Dermis blood vessel endothelial cell (primary cell): ENCODE results near the gene DCAF5. TPM values are rescaled to one million over a fixed set of nuclear protein-coding genes. Genes with fewer than 3 reads are reported as not detected.
"Not testable (repeated sequence)": the region's sequence is repeated elsewhere in the genome, so short reads cannot be mapped to it uniquely, and the experiment has no call there.

Experiments
- DNase-seq: peaks from one replicate; pipeline ENCODE4 v3.0.0; 2010
- total RNA-seq: library from RNA; depleted of rRNA; stranded (reverse); fragments of >200 nt; gene quantifications from 2 replicates; pipeline ENCODE4 v1.2.3, GENCODE V29; 2014

The DCAF5 gene
- total RNA-seq, 1 donor from 2014 or later, result 13.6 TPM

DNA sequence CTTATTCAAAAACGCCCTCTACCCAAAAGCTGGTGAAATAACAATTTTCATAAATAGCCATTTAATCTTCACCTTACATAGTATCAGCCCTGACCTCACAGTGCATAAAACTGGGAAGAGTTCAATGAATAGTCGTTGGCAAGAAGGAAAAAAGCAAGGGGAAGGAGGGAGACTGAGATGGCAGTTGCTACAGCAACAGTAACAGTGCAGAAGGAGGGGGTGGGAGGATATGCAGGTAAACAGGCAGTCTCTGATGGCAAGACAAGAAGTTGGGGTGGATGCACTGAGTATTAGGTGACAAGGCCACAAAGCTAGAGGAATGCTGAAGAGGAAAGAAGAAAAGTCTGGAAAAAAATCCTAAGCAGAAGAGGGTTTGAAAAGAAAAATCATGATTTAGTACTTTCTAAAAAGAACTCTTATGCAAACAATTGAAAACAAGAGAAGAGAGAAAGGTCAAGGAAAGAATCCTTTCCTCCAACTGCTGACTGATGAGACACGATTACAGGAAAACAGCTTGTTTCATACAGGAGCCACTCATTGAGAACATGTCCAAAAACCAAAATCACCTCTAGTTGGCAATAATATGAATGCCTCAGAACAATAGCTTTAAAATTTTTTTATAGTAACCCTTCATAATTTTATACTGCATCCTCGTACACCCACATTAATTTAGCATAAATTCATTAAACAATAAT, 56.0 kb downstream of the DCAF5 start:
- DNase-seq, result peak; percentile 17

DNA sequence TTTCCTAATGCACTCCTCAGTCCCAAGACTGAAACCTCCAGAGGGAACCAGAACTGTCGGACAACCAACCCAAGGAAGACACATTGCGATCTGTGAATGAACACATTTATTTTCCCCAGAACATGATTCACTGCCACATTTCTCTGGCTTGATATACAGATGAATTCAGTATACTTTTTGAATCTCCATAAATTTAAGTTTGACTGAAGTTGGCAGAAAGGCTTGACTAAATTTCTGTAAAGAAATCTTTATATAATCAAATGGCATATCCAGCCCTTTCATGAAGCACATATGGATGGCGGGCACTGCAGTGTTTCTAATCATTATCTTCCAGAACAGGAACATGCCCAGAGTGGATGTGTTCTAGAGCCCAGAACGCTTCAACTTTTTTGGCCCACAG, 56.7 kb downstream of the DCAF5 start:
- DNase-seq, result no peak

DNA sequence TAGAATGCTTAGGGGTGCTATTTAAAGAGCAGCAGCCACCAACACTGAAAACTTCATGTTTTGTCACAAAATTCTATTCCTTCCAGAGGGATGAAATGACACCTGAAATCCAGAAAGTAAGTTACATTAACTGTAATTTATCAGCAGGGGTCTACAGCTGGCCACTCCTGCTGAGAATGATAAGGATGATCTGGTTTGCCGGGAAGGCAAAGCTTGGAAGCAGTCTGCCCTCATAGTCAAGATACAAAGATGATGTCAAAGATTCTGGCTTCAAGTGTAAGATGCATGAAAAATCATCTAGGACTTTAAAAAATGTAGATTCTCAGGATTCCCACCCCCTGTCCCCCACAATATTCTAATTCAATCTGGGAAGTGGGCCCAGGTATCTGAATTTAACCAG, 58.4 kb downstream of the DCAF5 start:
- DNase-seq, result no peak

DNA sequence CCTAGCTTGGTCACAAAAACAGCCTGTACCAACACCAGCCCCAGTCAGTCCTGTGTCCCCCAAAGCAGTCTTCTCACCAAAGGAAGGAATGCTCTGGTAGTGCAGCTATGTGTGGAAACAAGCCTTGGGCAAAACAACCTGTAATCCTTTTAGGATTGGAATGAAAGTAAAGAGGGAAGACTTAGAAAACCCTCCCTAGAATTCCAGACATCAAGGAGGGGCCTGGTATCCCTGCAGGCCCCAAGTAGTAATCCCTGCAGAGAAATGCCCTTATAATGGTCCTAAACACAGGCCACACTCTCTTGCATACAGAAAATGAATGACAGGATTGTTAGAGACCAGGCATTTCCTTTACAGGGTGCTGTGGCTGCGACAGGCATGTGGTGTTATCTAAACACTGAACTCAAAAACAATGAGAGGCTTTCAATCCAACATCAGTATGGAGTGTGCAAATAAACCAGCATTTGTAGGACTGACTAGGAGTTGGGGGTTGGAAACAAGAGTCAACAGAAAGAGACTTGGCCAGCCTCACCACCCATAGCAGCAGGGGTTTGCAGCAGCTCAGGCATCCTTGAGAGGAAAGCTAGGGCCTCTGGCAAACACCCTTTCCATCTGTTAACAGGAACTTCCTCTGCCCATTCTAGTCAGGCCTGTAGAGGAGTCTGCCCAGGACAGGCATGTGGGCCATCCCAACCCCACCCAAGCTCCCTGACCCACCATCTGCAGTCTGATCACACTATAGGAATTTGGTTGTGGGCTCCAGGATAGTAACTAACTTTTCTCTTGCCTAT, 59.1 kb downstream of the DCAF5 start:
- peak; percentile 54 for DNase-seq

DNA sequence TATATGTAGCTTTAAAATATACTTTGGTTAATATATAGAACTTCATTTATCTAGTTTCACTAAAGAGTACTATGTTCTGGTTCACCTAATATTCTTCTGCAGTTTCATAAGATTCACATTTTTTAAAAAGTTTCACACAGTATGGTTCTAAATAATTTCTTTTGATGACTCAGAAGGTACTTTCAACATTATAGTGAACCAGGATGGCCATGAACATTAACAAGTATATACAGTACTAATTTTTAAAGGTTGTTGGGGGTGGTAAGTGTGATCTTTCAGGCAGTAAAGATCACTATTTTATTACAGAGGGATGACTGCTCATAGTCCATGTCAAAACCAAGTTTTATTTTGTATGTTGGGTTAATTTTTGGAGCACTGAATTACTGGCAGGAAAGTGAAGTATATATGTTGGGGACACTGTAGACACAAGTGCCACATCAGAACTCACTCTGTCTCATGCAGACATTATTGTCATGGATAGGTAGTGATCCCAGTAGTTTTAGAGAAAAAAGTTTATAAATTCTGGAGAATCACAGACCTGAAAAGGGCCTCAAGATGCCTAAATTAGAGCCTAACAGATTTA, 60.0 kb downstream of the DCAF5 start:
- no peak for DNase-seq

GRCh38 chr14:69091695-69092094, 61.2 kb downstream of the DCAF5 start:
- no peak for DNase-seq

GRCh38 chr14:69091006-69091405, 61.9 kb downstream of the DCAF5 start:
- no peak for DNase-seq

- DNase-seq, result peak; percentile 79
Measured at GRCh38 chr14:69090187-69090789, 62.6 kb downstream of the DCAF5 start.

- no peak for DNase-seq
Measured at GRCh38 chr14:69089046-69089445, 63.9 kb downstream of the DCAF5 start.

DNA sequence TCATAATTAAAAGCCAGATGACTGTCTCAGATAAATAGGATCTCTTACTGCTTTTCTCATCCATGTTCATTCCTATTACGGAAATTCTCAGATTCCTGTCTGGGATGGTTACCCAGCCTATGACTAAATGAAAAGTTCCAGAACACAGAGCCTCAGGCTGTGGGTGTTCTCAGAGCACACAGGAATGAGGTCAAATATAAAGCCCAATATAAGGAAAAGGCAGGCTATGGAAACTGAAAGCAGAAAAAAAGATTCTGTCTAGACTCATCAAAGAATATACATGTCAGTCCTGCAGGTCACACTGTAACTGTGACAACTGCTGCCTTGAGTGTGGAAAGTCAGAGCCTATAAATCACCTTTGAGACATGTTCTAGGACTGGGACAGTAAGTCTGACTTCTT, 64.3 kb downstream of the DCAF5 start:
- DNase-seq, result peak; percentile 23

DNA sequence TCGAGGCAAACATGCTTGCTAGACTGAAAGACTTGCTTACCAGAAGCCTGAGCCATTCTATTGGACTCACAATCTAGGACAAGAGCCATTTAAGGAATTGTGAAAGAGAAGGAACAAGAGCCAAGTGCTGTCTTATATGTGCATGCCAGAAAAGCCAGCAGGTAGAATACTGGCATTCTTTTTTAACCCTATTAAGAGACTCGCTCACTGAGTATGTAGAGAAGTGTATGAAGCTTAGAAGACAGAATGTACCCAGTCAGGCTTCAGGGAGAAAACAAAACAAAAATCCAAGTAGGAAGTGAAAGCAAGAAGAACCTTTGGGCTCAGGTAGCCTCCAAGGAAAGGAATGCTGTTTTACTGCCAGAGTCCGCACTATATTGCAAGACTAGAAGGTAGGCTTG, 65.9 kb downstream of the DCAF5 start:
- no peak for DNase-seq

GRCh38 chr14:69086537-69086936, 66.4 kb downstream of the DCAF5 start:
- DNase-seq, result no peak

GRCh38 chr14:69084023-69084422, 68.9 kb downstream of the DCAF5 start:
- DNase-seq, result no peak

- no peak for DNase-seq
Measured at GRCh38 chr14:69083181-69083580, 69.7 kb downstream of the DCAF5 start.

- no peak for DNase-seq
Measured at GRCh38 chr14:69081271-69081670, 71.6 kb downstream of the DCAF5 start.

DNA sequence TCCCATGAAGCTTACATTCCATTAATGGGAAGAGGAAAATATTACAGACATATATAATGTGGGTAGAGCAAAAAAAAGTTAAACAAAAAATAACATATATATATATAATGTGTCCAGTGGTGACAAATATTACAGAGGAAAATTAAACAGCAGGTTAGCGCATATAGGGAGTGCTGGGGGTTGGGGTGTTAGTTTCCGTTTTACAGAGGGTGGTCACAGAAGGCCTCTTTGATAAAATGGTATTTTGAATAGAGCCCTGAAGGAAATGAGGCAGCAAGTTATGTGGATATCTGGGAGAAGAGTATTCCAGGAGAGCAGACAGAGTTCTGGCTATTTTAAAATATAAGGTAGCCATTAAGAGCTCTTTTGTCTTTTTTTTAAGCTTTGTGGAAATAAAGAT, 73.2 kb downstream of the DCAF5 start:
- DNase-seq, result no peak

- DNase-seq, result peak; percentile 88
Measured at GRCh38 chr14:69079188-69079742, 73.7 kb downstream of the DCAF5 start.

GRCh38 chr14:69077841-69078240, 75.1 kb downstream of the DCAF5 start:
- peak; percentile 72 for DNase-seq

- not testable (repeated sequence) for DNase-seq
Measured at GRCh38 chr14:69077185-69077584, 75.7 kb downstream of the DCAF5 start.

DNA sequence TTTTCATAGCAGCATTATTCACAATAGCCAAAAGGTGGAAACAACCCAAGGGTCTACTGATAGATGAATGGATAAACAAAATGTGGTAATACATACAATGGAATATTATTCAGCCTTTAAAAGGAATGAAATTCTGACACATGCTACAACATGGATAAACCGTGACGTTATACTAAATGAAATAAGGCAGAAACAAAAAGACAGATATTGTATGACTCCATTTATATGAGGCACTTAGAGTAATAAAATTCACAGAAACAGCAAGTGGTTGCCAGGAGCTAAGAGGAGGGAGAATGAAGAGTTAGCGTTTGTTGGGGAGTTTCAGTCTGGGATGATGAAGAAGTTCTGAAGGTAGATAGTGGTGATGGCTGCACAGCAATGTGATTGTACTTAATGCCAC, 76.6 kb downstream of the DCAF5 start:
- no peak for DNase-seq

DNA sequence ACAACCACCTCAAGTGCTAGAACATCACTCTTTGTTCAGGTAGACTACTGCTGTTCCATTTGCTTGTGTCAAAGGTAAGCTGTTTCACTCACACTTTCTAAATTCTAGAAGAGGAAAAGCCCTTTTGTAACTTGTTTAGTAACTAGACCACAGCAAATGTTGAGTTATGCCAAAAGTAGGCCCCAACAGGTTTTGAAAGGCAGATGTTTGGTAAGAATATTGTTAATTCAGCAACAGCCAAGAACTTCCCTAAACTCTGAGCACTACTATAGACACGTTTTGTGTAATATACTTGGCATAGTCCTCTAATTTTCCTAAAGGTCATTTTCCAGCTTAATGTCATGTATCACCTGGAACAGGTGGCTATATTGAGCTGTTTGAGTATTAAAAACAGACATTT, 79.0 kb downstream of the DCAF5 start:
- DNase-seq, result no peak

DNA sequence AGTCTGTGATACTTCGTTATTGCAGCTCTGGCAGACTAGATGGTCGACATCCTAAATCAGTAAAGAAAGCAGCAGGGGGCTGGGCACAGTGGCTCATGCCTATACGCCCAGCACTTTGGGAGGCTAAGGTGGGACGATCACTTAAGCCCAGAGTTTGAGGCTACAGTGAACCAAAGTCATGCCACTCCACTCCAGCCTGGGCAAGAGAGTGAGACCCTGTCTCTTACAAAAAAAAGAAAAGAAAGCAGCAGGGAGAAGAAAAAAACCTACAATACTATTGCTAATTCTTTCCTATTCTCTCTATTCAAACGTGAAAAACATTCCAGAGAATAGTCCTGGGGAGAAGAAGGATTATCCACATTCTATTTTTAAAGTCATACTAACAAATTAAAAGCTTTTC, 79.5 kb downstream of the DCAF5 start:
- no peak for DNase-seq

DNA sequence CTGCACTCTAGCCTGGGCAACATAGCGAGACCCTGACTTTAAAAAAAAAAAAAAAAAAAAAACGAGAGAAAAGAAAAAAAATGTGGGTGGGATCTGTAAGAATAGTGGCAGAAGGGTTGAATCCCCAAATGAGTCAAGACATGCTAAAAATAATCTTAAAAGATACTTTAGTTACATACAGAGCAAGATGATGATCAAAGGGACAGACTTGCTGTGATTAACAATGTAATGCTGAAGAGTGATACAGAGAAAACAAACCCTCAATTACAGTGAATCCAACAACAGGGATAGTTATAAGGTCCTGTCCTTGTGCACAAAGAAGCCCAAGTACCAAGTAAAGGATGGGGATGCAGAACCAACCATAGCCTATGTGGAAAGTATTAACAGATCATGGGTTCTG, 80.3 kb downstream of the DCAF5 start:
- DNase-seq, result no peak
